GOT3 (cell line): ENCODE data around the gene ESPN.

Experiments used
- DNase-seq: peaks from one replicate; lab custom pipeline; 2025; ENCODE audit warnings: mixed read lengths; lab: John Stamatoyannopoulos, UW

The ESPN gene

GRCh38 chr1:6409733-6410132 is 14.8 kb upstream of the ESPN start:
- DNase-seq, result no peak

DNA sequence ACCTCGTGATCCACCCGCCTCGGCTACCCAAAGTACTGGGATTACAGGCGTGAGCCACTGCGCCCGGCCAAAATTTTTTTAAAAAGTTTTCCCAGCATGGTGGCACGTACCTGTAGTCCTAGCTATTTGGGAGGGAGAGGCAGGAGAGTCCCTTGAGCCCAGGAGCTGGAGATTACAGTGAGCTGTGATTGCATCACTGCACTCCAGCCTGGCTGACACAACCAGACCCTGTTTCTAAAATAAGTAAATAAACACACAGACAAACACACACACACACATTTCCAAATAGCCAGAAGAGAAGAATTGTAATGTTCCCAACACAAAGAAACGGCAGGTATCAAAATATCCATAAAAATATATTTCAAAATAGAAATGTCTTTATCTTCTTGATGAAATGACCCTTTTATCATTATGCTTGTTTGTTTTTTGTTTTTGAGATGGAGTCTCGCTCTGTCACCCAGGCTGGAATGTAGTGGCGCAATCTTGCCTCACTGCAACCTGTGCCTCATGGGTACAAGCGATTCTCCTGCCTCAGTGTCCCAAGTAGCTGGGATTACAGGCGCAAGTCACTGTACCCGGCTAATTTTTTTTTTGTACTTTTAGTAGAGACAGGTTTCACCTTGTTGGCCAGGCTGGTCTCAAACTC is 14.2 kb upstream of the ESPN start:
- no peak for DNase-seq

DNA sequence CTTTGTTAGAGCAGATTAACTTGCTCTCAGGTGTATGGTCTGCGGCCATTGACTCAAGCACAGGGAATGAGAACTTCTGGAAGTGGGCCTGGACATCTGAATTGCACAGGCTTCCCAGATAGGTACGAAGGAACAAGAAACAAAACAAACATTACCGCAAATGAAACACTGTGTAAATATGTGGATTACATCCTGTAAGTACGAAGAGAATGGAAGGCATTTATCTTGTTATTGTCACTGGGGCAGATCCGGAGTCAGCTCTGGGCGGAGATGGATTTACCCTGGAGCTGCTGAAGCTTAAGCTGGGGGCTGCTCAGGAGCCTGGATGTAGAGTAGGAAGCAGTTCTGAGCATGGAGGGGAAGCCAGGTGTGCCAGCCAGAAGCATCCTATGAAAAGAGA is 11.7 kb upstream of the ESPN start:
- DNase-seq, result no peak

- no peak for DNase-seq
Measured at GRCh38 chr1:6414443-6414844, 10.1 kb upstream of the ESPN start.

- no peak for DNase-seq
Measured at GRCh38 chr1:6414881-6415626, 9.5 kb upstream of the ESPN start.

- no peak for DNase-seq
Measured at GRCh38 chr1:6416295-6416656, 8.3 kb upstream of the ESPN start.

DNA sequence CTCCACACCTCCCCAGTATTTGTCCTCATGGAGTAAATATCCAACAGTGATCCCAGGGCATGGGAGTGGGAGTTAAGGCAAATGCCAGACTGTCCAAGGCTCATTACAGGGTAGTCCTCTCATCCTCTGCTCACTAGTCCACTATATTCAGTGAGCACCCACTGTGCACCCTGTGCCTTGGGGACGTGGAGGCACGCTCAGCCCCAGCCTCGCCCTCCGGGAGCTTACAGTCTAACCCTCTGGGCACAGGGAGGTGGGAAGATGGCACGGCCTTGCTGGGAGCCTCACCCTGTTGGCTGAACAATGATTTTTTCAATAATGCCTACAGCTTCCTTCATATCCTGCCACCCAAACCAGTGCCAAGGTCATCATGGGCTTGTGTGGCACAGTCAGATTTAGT is 7.7 kb upstream of the ESPN start:
- no peak for DNase-seq

GRCh38 chr1:6417961-6418667 is 6.5 kb upstream of the ESPN start:
- no peak for DNase-seq

DNA sequence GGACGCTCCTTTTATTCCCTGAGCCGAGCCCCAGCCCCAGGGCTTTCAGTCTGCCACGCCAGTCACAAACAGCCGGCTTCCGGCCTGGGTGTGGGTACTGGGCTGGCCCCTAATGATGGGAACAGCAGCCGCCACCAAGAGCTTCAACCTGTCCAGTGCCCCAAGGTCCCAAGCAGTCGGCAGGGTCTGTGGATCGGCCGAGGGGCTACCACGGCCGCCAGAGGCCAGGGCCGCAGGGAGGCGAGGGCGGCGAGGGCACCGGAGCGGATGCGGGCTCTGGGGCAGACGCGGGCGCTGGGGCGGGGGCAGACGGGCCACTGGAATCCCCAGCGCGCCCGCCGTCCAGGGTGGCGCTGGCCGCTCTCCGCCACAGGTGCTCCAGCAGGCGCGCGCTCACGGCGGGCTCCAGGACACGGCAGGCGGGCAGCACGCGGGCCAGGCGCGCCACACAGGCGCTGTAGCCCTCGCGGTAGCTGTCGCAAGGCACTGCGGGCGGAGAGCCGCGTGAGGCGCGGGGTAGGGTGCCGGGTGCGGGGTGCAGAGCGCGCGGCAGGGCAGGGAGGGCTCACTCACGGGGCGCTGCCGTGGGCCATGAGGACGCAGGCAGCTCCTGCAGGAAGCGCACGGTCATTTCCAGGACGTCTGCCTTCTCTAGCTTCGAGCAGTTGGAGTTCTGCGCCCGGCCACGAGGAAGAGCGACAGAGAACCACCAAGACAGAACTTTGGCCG is 5.7 kb upstream of the ESPN start:
- DNase-seq, result no peak

DNA sequence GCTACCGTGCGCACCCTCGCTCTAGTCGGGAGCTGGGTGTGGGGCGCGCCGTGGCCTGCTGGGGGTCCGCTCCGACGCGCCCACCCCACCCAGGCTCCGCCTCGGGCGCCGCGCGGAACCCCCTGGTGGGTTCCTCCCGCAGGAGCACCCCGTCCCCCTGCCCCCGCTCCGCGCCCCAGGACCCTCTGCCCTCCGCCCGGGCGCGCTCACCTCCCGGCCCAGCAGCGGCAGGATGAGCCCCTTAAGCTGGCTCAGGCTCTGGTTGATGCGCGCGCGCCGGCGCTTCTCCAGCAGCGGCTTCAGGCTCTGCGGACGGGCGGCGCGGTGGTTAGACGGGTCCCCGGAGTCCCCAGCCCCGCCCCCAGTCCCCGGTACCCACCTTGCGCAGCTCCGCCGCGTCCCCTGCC is 5.2 kb upstream of the ESPN start:
- no peak for DNase-seq

DNA sequence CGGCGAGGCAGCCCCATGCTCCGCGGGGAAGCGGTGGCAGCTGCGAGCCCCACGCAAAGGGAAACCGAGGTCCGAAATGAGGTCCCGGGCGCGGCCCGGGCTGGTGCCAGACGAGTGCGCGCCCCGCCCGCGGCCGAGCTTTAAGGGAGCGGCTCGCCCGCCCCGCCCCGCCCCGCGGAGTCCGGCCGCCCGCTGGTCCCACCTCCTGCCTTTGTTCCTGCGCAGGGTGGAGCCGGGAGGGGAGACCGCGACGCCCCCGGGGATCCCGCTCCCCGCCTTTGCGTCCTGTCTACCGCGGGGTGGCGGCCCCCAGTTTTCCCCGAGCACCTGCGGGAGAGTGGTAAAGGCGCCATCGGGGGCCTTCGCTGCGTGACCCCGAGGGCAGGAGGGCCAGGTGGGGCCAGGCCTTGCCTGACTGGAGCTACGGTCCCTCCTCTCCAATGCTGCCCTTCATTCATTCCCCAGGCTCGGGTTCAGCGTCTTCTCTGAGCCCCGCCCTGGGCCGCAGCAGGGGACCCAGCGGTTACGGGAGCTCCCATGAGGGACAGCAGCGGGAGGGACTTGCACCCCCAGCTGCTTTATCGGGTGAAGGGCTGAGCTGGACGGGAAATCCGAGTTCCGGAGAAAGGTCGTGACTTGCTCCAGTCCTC is 4.6 kb upstream of the ESPN start, which contains the start of gene HES2:
TSS of gene HES2 (minus strand) at position 116 of the 650 bp plus-strand sequence. CDS start at position 17, 99 bp downstream.
- DNase-seq, result no peak

DNA sequence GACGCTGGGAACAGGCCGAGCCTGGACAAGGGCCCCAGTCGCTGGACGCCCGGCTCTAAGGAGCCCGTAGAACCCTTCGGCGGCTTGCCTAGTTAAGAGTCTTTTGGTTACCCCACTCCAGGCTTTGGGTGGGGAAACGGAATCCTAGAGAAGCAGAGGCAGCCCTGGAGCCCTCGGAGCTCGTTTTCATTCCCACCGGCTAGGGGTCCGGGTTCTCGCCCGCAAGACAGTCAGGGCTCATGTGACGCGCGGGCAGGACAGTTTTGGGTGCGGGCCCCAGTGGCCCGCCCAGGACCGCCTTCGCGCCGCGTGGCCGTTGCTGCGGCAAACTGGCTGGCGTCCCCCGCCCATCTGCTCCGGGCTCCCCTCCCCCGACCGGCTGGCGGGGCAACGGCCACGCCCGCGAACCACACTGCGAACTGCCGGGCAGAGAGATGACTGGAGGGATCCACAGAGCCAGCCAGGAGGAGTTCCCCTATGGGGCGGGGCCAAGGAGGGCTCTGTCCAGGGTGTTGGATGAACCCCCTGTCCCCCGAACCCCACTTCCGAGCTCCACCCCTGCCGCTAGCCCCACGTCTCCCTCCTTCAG is 4.0 kb upstream of the ESPN start:
- DNase-seq, result no peak

GRCh38 chr1:6421266-6421665 is 3.3 kb upstream of the ESPN start:
- no peak for DNase-seq

DNA sequence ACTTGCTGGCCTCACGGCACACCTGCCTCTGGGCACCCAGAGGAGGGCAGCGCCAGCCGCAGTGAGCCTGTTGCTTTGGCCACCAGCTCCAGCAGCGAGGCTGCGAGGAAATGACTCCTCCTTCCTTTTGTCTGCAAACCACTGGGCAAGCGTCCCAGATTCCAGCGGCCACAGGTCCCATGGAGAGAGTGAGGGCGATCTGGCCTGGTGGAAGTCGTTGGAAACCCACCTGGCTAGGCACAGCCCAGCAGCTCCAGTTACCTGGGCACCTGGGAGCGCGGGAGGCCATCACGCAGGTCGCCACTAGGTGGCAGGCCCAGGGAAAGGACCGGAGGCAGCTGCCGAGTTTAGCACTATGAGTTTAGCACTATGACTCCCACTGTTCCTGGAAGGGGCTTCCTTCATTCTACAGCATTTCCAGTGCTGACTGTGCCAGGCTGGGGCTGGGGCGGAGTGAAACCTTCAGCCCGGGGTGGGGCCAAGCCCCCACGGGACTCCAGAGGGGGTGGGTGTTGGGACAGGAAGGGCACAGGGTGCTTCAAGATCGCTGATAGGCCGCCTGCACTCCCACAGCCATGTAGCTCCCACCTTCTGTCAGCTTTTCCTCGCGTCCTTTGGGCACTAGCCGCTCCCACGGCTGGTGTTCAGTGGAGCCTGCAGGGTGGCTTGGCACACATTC is 1.1 kb upstream of the ESPN start:
- DNase-seq, result no peak

- DNase-seq, result no peak
Measured at GRCh38 chr1:6424000-6424565, 493 bp upstream of the ESPN start.

GRCh38 chr1:6425658-6426057 is 1.1 kb downstream of the ESPN start:
- DNase-seq, result no peak

GRCh38 chr1:6426277-6426971 is 1.8 kb downstream of the ESPN start:
- DNase-seq, result no peak

GRCh38 chr1:6426972-6427350 is 2.4 kb downstream of the ESPN start:
- DNase-seq, result no peak

DNA sequence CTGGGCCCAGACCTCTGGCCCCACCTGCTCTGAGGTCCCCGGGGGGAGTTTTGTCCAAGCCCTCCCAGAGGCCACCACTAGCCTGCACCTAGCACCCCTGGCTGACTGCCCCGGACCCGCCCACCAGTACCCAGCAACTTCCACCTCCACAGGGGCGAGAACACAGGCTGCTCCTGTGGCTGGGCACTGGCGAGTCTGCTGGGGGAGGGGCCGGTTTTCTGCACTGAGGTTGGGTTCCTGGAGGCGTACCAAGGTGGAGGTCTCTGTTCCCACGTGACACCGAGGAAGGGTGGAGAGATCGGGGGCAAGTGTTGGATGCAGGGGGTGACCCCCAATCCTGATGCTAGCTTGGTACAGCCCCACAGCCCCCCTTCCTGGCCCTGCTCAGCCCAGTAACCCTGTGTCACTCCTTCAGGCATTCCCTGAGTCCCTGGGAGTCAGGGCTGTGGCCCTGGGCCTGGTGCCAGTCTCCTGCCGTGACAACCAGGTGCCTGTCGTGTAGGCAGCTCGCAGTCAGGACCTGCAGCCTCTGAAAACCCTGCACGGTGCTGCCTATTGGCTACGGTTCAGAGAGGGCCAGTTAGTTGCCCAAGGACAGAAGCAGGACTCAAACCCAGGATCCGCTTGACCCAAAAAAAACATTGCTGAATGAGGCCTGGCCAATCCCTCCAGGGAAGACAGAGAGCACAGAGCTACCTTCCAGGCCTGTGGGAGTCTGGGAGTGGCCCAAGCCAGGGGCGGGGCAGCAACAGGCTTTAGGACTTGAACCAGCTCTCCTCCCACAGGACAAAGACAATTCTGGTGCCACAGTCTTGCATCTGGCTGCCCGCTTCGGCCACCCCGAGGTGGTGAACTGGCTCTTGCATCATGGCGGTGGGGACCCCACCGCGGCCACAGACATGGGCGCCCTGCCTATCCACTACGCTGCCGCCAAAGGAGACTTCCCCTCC is 3.1 kb downstream of the ESPN start:
- DNase-seq, result no peak
